ENCODE measurements around the gene SULF2. TPM values are rescaled to one million over a fixed set of nuclear protein-coding genes. Genes with fewer than 3 reads are reported as not detected.

SULF2 gene
- total RNA-seq, 1 experiment from 2014 or later: 0.69 TPM

DNA sequence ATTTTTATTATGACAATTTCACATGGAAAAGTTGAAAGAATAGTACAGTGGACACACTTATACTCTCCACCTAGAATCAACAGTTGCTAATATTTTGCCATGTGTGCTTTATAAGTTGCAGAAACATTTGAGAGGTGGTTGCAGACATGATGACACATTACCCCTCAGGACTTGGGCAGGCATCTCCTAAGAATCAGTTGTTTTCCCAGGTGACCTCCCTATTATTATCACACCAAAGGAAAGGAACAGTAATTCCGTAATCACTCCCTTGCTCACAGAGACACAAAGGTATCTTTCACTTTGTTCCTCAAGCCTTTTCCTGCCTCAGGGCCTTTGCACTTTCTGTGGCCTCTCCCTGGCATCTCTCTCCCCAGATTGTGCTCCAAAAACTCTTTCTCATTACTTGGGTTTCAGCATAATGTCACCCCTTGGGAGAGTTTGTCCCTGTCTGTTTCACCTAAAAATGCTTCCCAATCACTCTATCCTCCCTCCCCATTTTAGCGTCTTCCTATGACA lies 5.9 kb upstream of the SULF2 start:
- no peak overlapping the region for H3K4me3 ChIP-seq (ENCODE audit: low read depth, low read length, poor library complexity, severe bottlenecking)
- POLR2A ChIA-PET (ENCODE audit: low non-redundant PET): no interaction called here

DNA sequence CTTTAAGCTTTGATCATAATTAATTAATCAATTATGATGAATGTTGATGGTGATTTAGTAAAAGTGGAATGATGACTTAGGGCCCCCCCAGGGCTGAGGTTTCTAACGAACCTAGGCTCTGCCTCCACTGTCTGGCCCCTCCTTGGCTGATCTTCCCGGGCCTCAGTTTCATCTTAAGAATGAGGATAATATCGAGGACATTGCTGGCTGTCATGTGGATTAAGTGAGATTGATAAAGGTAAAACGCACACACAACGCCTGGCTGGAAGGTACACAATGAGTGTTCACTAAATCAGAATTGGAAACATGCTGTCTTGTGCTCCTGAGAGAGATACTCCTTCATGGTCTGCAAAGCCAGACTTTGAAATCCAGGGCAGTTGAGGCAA lies 5.3 kb upstream of the SULF2 start:
- H3K9me3 ChIP-seq (ENCODE audit: low read depth, low read length, poor library complexity, severe bottlenecking): no peaks in the 10 kb centered on the region
- peaks cover 5% of the 10 kb centered on the region for H3K4me1 ChIP-seq (ENCODE audit: insufficient read depth, low read length, poor library complexity, severe bottlenecking)
- no TSS peak for BruUV-seq (replicated peaks)
- TF ChIP-seq, protein P1, sequence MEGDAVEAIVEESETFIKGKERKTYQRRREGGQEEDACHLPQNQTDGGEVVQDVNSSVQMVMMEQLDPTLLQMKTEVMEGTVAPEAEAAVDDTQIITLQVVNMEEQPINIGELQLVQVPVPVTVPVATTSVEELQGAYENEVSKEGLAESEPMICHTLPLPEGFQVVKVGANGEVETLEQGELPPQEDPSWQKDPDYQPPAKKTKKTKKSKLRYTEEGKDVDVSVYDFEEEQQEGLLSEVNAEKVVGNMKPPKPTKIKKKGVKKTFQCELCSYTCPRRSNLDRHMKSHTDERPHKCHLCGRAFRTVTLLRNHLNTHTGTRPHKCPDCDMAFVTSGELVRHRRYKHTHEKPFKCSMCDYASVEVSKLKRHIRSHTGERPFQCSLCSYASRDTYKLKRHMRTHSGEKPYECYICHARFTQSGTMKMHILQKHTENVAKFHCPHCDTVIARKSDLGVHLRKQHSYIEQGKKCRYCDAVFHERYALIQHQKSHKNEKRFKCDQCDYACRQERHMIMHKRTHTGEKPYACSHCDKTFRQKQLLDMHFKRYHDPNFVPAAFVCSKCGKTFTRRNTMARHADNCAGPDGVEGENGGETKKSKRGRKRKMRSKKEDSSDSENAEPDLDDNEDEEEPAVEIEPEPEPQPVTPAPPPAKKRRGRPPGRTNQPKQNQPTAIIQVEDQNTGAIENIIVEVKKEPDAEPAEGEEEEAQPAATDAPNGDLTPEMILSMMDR (conservative IDR thresholded peaks at IDR 0.05; ENCODE audit: low read depth, low read length): no peak
- TF ChIP-seq EZH2 (IDR thresholded peaks at IDR 0.05; ENCODE audit: borderline replicate concordance, low read depth, low read length, poor library complexity, severe bottlenecking): no peak
- DNase-seq (ENCODE audit: low spot score): no peak
- CTCF ChIA-PET: no interaction called here
- H3K4me3 ChIP-seq (ENCODE audit: low read depth, low read length, poor library complexity, severe bottlenecking): no peak overlapping the region
- H3K36me3 ChIP-seq (ENCODE audit: insufficient read depth, low read length, poor library complexity, severe bottlenecking): no peaks in the 10 kb centered on the region
- intact Hi-C loops (cut with micrococcal nuclease; ENCODE audit: unreplicated experiment): no loop called here
- POLR2A ChIA-PET (ENCODE audit: low non-redundant PET): no interaction called here
- no peak overlapping the region for H3K27ac ChIP-seq (ENCODE audit: low read depth, low read length, poor library complexity, severe bottlenecking)
- peaks cover 34% of the 10 kb centered on the region for H3K27me3 ChIP-seq (replicated peaks; ENCODE audit: insufficient read depth, low read depth, low read length, poor library complexity)

More for the DNA sequence above, 5.9 kb upstream of the SULF2 start:
- H3K27ac ChIP-seq (ENCODE audit: low read depth, low read length, poor library complexity, severe bottlenecking): no peak overlapping the region
- no peaks in the 10 kb centered on the region for H3K36me3 ChIP-seq (ENCODE audit: insufficient read depth, low read length, poor library complexity, severe bottlenecking)
- CTCF ChIA-PET: no interaction called here
- no TSS peak for BruUV-seq (replicated peaks)
- TF ChIP-seq, protein P1 (conservative IDR thresholded peaks at IDR 0.05; ENCODE audit: low read depth, low read length): no peak
- no peak for TF ChIP-seq EZH2 (IDR thresholded peaks at IDR 0.05; ENCODE audit: borderline replicate concordance, low read depth, low read length, poor library complexity, severe bottlenecking)
- intact Hi-C loops (cut with micrococcal nuclease; ENCODE audit: unreplicated experiment): no loop called here
- peaks cover 4% of the 10 kb centered on the region for H3K4me1 ChIP-seq (ENCODE audit: insufficient read depth, low read length, poor library complexity, severe bottlenecking)
- H3K27me3 ChIP-seq (replicated peaks; ENCODE audit: insufficient read depth, low read depth, low read length, poor library complexity): peaks cover 29% of the 10 kb centered on the region
- H3K9me3 ChIP-seq (ENCODE audit: low read depth, low read length, poor library complexity, severe bottlenecking): no peaks in the 10 kb centered on the region
- no peak for DNase-seq (ENCODE audit: low spot score)

DNA sequence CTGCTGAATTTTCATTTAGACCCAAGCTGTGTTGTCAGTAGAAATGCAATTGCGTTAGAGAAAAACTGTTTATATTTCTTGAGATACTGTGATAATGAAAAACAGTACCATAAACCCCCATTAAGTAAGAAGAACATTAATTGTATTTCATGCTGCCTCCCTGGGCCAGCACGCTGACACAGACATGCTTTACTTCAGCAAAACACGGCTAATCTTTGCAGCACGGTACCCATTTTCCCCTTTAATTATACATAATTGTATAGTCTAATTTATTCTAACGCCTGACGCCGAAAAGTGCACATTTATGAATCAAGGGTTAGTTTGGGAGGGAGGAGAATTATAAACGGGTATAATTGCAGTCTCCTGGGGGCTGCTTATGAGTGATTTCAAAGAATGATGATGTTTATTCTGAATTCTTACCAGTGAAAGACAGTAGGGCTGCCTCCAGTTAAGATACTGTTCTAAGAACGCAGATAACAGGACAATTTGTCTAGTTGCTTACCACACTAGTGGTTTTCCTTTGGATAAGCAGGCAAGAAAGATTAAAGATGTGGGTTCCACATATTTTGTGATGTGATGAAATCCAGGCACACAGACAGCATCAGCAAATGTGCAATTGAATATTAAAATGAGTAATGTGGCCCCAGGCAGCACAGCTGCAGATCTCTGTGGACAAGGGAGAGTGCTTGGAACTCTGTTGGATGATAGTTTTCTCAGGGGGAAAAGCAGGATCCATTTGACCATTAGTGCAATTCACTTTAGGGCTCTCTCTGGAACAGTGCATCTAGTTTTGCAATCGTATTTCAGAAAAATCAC lies 4.7 kb upstream of the SULF2 start:
- no peaks in the 10 kb centered on the region for H3K9me3 ChIP-seq (ENCODE audit: low read depth, low read length, poor library complexity, severe bottlenecking)
- TF ChIP-seq EZH2 (IDR thresholded peaks at IDR 0.05; ENCODE audit: borderline replicate concordance, low read depth, low read length, poor library complexity, severe bottlenecking): no peak
- TF ChIP-seq, protein P1 (conservative IDR thresholded peaks at IDR 0.05; ENCODE audit: low read depth, low read length): no peak
- H3K27ac ChIP-seq (ENCODE audit: low read depth, low read length, poor library complexity, severe bottlenecking): no peak overlapping the region
- no peaks in the 10 kb centered on the region for H3K36me3 ChIP-seq (ENCODE audit: insufficient read depth, low read length, poor library complexity, severe bottlenecking)
- DNase-seq (ENCODE audit: low spot score): no peak
- no TSS peak for BruUV-seq (replicated peaks)
- ChIA-PET CTCF (no interaction called here), POLR2A (ENCODE audit: low non-redundant PET) (no interaction called here)
- peaks cover 34% of the 10 kb centered on the region for H3K27me3 ChIP-seq (replicated peaks; ENCODE audit: insufficient read depth, low read depth, low read length, poor library complexity)
- intact Hi-C loops (cut with micrococcal nuclease; ENCODE audit: unreplicated experiment): loop anchor here (5.0 kb wide), 1 partner anchor 502 kb away; no protein-coding TSS in a partner anchor
- H3K4me1 ChIP-seq (ENCODE audit: insufficient read depth, low read length, poor library complexity, severe bottlenecking): peaks cover 5% of the 10 kb centered on the region
- no peak overlapping the region for H3K4me3 ChIP-seq (ENCODE audit: low read depth, low read length, poor library complexity, severe bottlenecking)
